GM12878 (cell line): ENCODE results near the gene EPHB1. TPM values are rescaled to one million over a fixed set of nuclear protein-coding genes. Genes with fewer than 3 reads are reported as not detected.

ENCODE experiments used
- ATAC-seq: fragments of 200-7000 bp; cut with Tn5 transposase; 3 replicates; pipeline ENCODE4 v1.9.1; 2020; ENCODE audit warnings: mild to moderate bottlenecking, moderate library complexity
- BruUV-seq: library from RNA; stranded (reverse); fragments of 400-500 nt; replicated peaks from 2 replicates; lab custom pipeline; 2021; lab: Mats Ljungman, UMichigan
- CTCF ChIA-PET: fragments of 300-600 bp; sonication (Branson Sonifier 250); formaldehyde crosslinking; extraction: SDS; loops from one replicate; lab custom pipeline; 2021; ENCODE audit warnings: inconsistent platforms; lab: Yijun Ruan, JAX
- POLR2A ChIA-PET: fragments of 350-600 bp; formaldehyde crosslinking; extraction: SDS; loops from one replicate; lab custom pipeline; 2021; ENCODE audit warnings: inconsistent platforms; lab: Charles Lee
- RAD21 ChIA-PET: fragments of 300-600 bp; sonication (Branson Sonifier 250); formaldehyde crosslinking; loops from one replicate; lab custom pipeline; 2023; ENCODE audit warnings: antibody characterized with exemption; ENCODE audit not compliant: unreplicated experiment; lab: Charles Lee
- SMC1A ChIA-PET: fragments of 300-600 bp; sonication (Branson Sonifier 250); formaldehyde crosslinking; loops from one replicate; lab custom pipeline; 2023; ENCODE audit not compliant: unreplicated experiment, uncharacterized antibody; lab: Charles Lee
- DNase-seq: peaks from one replicate; pipeline ENCODE4 v3.0.0-alpha.2; 2011; ENCODE audit warnings: low read depth, low spot score
- FAIRE-seq: peaks from 3 replicates; lab custom pipeline; 2011; peaks lifted over from hg19 to GRCh38; lab: Jason Lieb, UNC
- H2AFZ ChIP-seq: 2 replicates; pipeline ENCODE4 v1.6.0; 2011; ENCODE audit warnings: low read depth, low read length, control low read depth; ENCODE audit not compliant: control insufficient read depth
- H3K27ac ChIP-seq: 2 replicates; pipeline ENCODE4 v1.5.1; 2011; ENCODE audit warnings: control low read depth; ENCODE audit not compliant: control insufficient read depth, insufficient read depth
- H3K27me3 ChIP-seq, 2 experiments: replicated peaks in 1 of 2; 2 replicates each; pipeline versions ENCODE4 v1.6.0 to v1.6.1; 2011; ENCODE audit warnings: low read length in 1 of 2; ENCODE audit not compliant: control insufficient read depth in 2 of 2, insufficient read depth in 2 of 2
- H3K36me3 ChIP-seq, 2 experiments: 2 replicates each; pipeline ENCODE4 v1.5.1; 2011; ENCODE audit warnings: low read length in 1 of 2; ENCODE audit not compliant: control insufficient read depth in 2 of 2, insufficient read depth in 2 of 2
- H3K4me1 ChIP-seq: 2 replicates; pipeline ENCODE4 v1.6.1; 2011; ENCODE audit warnings: mild to moderate bottlenecking, low read length, moderate library complexity, mixed read lengths; ENCODE audit not compliant: control insufficient read depth, insufficient read depth
- H3K4me2 ChIP-seq: 2 replicates; pipeline ENCODE4 v1.6.0; 2011; ENCODE audit warnings: control low read depth; ENCODE audit not compliant: control insufficient read depth, insufficient read depth
- H3K4me3 ChIP-seq: fragments of 200-600 bp; sonication (generic); 2 replicates; pipeline ENCODE4 v1.5.1; 2016
- H3K79me2 ChIP-seq: 2 replicates; pipeline ENCODE4 v1.6.0; 2011; ENCODE audit warnings: low read length; ENCODE audit not compliant: control insufficient read depth, insufficient read depth
- H3K9ac ChIP-seq: 2 replicates; pipeline ENCODE4 v1.8.0; 2011; ENCODE audit warnings: low read length, control low read depth, mixed read lengths; ENCODE audit not compliant: control insufficient read depth, insufficient read depth
- H3K9me3 ChIP-seq: replicated peaks from 3 replicates; pipeline ENCODE4 v1.5.1; 2011; ENCODE audit warnings: mild to moderate bottlenecking, low read length; ENCODE audit not compliant: control insufficient read depth, insufficient read depth
- H4K20me1 ChIP-seq: 2 replicates; pipeline ENCODE4 v1.6.0; 2011; ENCODE audit not compliant: control insufficient read depth, insufficient read depth
- BMI1 ChIP-seq: fragments of 450-650 bp; IDR thresholded peaks from 2 replicates; pipeline ENCODE4 v1.6.1; 2016; ENCODE audit warnings: mild to moderate bottlenecking, moderate library complexity, borderline replicate concordance
- CBX5 ChIP-seq: sonication (generic); IDR thresholded peaks from 2 replicates; pipeline ENCODE4 v1.6.1; 2016; ENCODE audit warnings: low read depth, moderate library complexity, mild to moderate bottlenecking, inconsistent platforms
- CEBPB ChIP-seq, 2 experiments: fragments of 150-350 bp in 1 of 2; IDR thresholded peaks; 2 replicates each; pipeline ENCODE4 v1.6.1; 2012 to 2014; ENCODE audit warnings: low read depth in 2 of 2, low read length in 2 of 2, borderline replicate concordance in 1 of 2, inconsistent platforms in 1 of 2
- CREM ChIP-seq: IDR thresholded peaks from 2 replicates; pipeline ENCODE4 v1.6.1; 2014; ENCODE audit warnings: antibody characterized with exemption, low read depth
- EGR1 ChIP-seq, 2 experiments: IDR thresholded peaks; 1 replicate in 1 of 2; 2 replicates in 1 of 2; pipeline ENCODE4 v1.6.1; 2011 to 2012; ENCODE audit warnings: low read depth in 2 of 2, low read length in 2 of 2, borderline replicate concordance in 1 of 2, mild to moderate bottlenecking in 1 of 2, moderate library complexity in 1 of 2
- FOXM1 ChIP-seq: IDR thresholded peaks from 2 replicates; pipeline ENCODE4 v1.6.1; 2012; ENCODE audit warnings: low read depth, mild to moderate bottlenecking, inconsistent platforms, low read length, moderate library complexity
- GATAD2B ChIP-seq: fragments of 450-650 bp; conservative IDR thresholded peaks from 2 replicates; pipeline ENCODE4 v1.6.1; 2017; ENCODE audit warnings: low read depth, mild to moderate bottlenecking, moderate library complexity
- HDGF ChIP-seq: fragments of 450-650 bp; IDR thresholded peaks from 2 replicates; pipeline ENCODE4 v1.6.1; 2016; ENCODE audit warnings: antibody characterized with exemption
- KAT2A ChIP-seq: conservative IDR thresholded peaks from 2 replicates; pipeline ENCODE4 v1.6.1; 2011; ENCODE audit warnings: low read depth, low read length; ENCODE audit not compliant: control insufficient read depth
- KLF5 ChIP-seq: fragments of 450-650 bp; IDR thresholded peaks from 2 replicates; pipeline ENCODE4 v1.6.1; 2014; ENCODE audit warnings: mild to moderate bottlenecking; ENCODE audit not compliant: partially characterized antibody
- MYC ChIP-seq: IDR thresholded peaks from 2 replicates; pipeline ENCODE4 v1.6.1; 2011; ENCODE audit warnings: mild to moderate bottlenecking, low read length, moderate library complexity, inconsistent platforms; ENCODE audit not compliant: insufficient read depth, insufficient replicate concordance, insufficient read length, severe bottlenecking
- NR2F1 ChIP-seq: fragments of 450-650 bp; conservative IDR thresholded peaks from 2 replicates; pipeline ENCODE4 v1.6.1; 2017; ENCODE audit warnings: mild to moderate bottlenecking
- RBBP5 ChIP-seq: fragments of 200-600 bp; sonication (generic); conservative IDR thresholded peaks from 2 replicates; pipeline ENCODE4 v1.6.1; 2016
- SUPT20H ChIP-seq: IDR thresholded peaks from 2 replicates; pipeline ENCODE4 v1.6.1; 2011; ENCODE audit warnings: low read depth, mild to moderate bottlenecking, low read length, moderate library complexity, borderline replicate concordance; ENCODE audit not compliant: control insufficient read depth
- TCF7 ChIP-seq: IDR thresholded peaks from 2 replicates; pipeline ENCODE4 v1.6.1; 2014; ENCODE audit warnings: antibody characterized with exemption, borderline replicate concordance
- ZNF384 ChIP-seq: IDR thresholded peaks from 2 replicates; pipeline ENCODE4 v1.6.1; 2012; ENCODE audit warnings: low read depth, mild to moderate bottlenecking, low read length, improper control_type of control experiment, borderline replicate concordance
- ZNF622 ChIP-seq: fragments of 450-650 bp; IDR thresholded peaks from 2 replicates; pipeline ENCODE4 v1.6.1; 2017; ENCODE audit warnings: mild to moderate bottlenecking, inconsistent platforms
- ZSCAN29 ChIP-seq: fragments of 450-650 bp; IDR thresholded peaks from 2 replicates; pipeline ENCODE4 v1.6.1; 2017; ENCODE audit warnings: mild to moderate bottlenecking, moderate library complexity
- WGBS: methylation state at CpG from one replicate; pipeline ENCODE4 v1.1.6; 2016; ENCODE audit warnings: low lambda C conversion rate; ENCODE audit not compliant: insufficient replicate concordance, insufficient coverage; ENCODE audit errors: missing lambda C conversion rate; 5-methylcytosine and 5-hydroxymethylcytosine counted together
- in situ Hi-C: fragments of 300-500 bp; cut with MboI; formaldehyde crosslinking; loops from 9 replicates; pipeline ENCODE4 v1.14.3; 2018; ENCODE audit warnings: mixed read lengths
- intact Hi-C: fragments of 100-400 bp; cut with micrococcal nuclease; formaldehyde crosslinking; loops from one replicate; pipeline ENCODE4 v1.14.2; 2022; ENCODE audit not compliant: unreplicated experiment
- polyA plus RNA-seq, 11 experiments: library from polyadenylated mRNA; depleted of rRNA in 4 of 11; unstranded in 6 of 11; stranded (reverse) in 5 of 11; fragments of >200 nt; fragmentation: Nextera tagmentation in 4 of 11; fragmentation: Illumina TruSeq in 1 of 11; extraction: Ambion mirVana in 4 of 11; extraction: Trizol in 1 of 11; gene quantifications; 1 replicate in 1 of 11; 2 replicates in 10 of 11; pipeline versions ENCODE4 v1.2.1 to v1.2.3, GENCODE V29; 2011 to 2016; ENCODE audit warnings: inconsistent platforms in 2 of 11, missing spikeins in 2 of 11, low read depth in 1 of 11
- total RNA-seq, 4 experiments: library from RNA; depleted of rRNA in 3 of 4; stranded (reverse); fragments of >200 nt in 3 of 4; fragmentation: Illumina TruSeq in 1 of 4; extraction: Trizol in 1 of 4; gene quantifications; 2 replicates each; pipeline versions ENCODE4 v1.2.1 to v1.2.3, GENCODE V29; 2013 to 2021
- TF ChIP-seq, protein P1 (sequence below): fragments of 450-650 bp; IDR thresholded peaks from 2 replicates; pipeline ENCODE4 v1.6.1; 2014; ENCODE audit warnings: mild to moderate bottlenecking

Gene EPHB1
- total and polyA plus RNA-seq, 10 of the 15 experiments (the other 5 are each of a cell fraction or from before 2014, with no cell fraction given): 0.33 to 23.8 (median 1.2) TPM

GRCh38 chr3:134876836-134877235 is 81.8 kb downstream of the EPHB1 start:
- Histone ChIP-seq H3K36me3 (peaks cover 0 to 2% of the 10 kb centered on the region in 2 experiments; a peak in 2 of 4 replicates), H3K9ac (no peak overlapping the region), H2AFZ (no peak overlapping the region), H4K20me1 (no peaks in the 10 kb centered on the region), H3K27me3 (no peaks in the 10 kb centered on the region), H3K4me1 (peaks cover 18% of the 10 kb centered on the region), H3K9me3 (no peaks in the 10 kb centered on the region; the same call in 2 of the 3 replicates), H3K79me2 (peaks cover 7% of the 10 kb centered on the region), H3K4me2 (no peak overlapping the region), H3K4me3 (no peak overlapping the region), H3K27ac (no peak overlapping the region)
- BruUV-seq: no TSS peak
- TF ChIP-seq KAT2A (no peak), HDGF (no peak), GATAD2B (no peak), KLF5 (no peak), RBBP5 (no peak), MYC (no peak)
- RAD21 ChIA-PET: interaction anchor here (2.5 kb wide), 1 partner anchor 28 kb away, joined by 8 read pairs; no protein-coding TSS in a partner anchor
- SMC1A ChIA-PET: interaction anchor here (1.1 to 2.9 kb wide), 4 partner anchors 14 to 28 kb away, joined by 3 to 9 read pairs (median 6); no protein-coding TSS in a partner anchor
- POLR2A ChIA-PET: no interaction called here
- in situ Hi-C loops: no loop called here
- no peak for ATAC-seq
- CTCF ChIA-PET: interaction anchor here (1.0 kb wide), 1 partner anchor 9 kb away, joined by 3 read pairs; no protein-coding TSS in a partner anchor
- FAIRE-seq: no peak
- intact Hi-C loops: no loop called here
- WGBS: 71% methylated on average over 2 of the region's 2 CpGs
- DNase-seq: no peak

DNA sequence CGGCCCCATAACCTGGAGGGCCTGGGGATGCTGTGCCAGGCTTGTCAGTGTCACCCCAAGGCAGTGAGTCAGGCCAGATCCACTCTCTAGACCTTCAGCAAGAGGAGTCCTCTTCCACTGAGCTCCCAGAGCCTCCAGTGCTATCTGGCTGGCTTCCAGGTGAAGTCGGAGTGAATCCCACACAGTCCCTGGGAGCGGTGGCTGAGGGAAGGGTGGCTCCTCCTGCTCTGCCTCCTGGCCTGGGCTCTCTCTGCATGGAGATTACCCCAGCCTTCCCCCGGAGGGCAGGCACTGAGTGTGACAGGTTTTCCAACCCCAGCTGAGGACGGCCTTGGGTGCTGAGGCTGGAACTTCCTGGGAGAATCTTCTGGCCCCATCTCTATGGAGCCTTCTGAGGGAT is 82.7 kb downstream of the EPHB1 start:
- H3K9ac ChIP-seq: no peak overlapping the region
- 34% methylated on average over 5 of the region's 5 CpGs for WGBS
- ChIA-PET RAD21 (interaction anchor here (0.7 to 1.2 kb wide), 2 partner anchors 83 to 112 kb away, joined by 3 to 4 read pairs; partner anchors contain the start of gene EPHB1), POLR2A (no interaction called here), SMC1A (interaction anchor here (0.7 to 2.8 kb wide), 6 partner anchors 11 to 348 kb away, joined by 3 to 8 read pairs (median 4); no protein-coding TSS in a partner anchor), CTCF (interaction anchor here (0.6 to 1.0 kb wide), 3 partner anchors 8 to 10 kb away, joined by 3 to 4 read pairs (median 3); no protein-coding TSS in a partner anchor)
- H2AFZ ChIP-seq: no peak overlapping the region
- peaks cover 6% of the 10 kb centered on the region for H3K79me2 ChIP-seq
- no peaks in the 10 kb centered on the region for H4K20me1 ChIP-seq
- ATAC-seq (no peak), DNase-seq (no peak), FAIRE-seq (no peak)
- H3K4me2 ChIP-seq: no peak overlapping the region
- no peaks in the 10 kb centered on the region; the same call in 2 of the 3 replicates for H3K9me3 ChIP-seq
- H3K4me3 ChIP-seq: no peak overlapping the region
- H3K36me3 ChIP-seq: peaks cover 0 to 2% of the 10 kb centered on the region in 2 experiments; a peak in 2 of 4 replicates
- in situ Hi-C loops: no loop called here
- no peak overlapping the region for H3K27ac ChIP-seq
- BruUV-seq: no TSS peak
- intact Hi-C loops: no loop called here
- H3K27me3 ChIP-seq: no peaks in the 10 kb centered on the region
- H3K4me1 ChIP-seq: peaks cover 18% of the 10 kb centered on the region
- TF ChIP-seq EGR1 (IDR thresholded peaks at IDR 0.05; ENCODE audit: borderline replicate concordance in 1 of 2, low read depth in 2 of 2, low read length in 2 of 2) (no peak), CBX5 (no peak), ZNF384 (no peak), CREM (no peak), ZSCAN29 (no peak), TCF7 (no peak), FOXM1 (no peak), NR2F1 (no peak), BMI1 (no peak), ZNF622 (no peak), SUPT20H (no peak), CEBPB (IDR thresholded peaks at IDR 0.05; ENCODE audit: borderline replicate concordance in 1 of 2, low read depth in 2 of 2, low read length in 2 of 2) (no peak)
- TF ChIP-seq, protein P1, sequence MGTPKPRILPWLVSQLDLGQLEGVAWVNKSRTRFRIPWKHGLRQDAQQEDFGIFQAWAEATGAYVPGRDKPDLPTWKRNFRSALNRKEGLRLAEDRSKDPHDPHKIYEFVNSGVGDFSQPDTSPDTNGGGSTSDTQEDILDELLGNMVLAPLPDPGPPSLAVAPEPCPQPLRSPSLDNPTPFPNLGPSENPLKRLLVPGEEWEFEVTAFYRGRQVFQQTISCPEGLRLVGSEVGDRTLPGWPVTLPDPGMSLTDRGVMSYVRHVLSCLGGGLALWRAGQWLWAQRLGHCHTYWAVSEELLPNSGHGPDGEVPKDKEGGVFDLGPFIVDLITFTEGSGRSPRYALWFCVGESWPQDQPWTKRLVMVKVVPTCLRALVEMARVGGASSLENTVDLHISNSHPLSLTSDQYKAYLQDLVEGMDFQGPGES: no peak
